Retinal pigment epithelial cell (primary cell): ENCODE measurements around the gene CCT8L2.
A peak's percentile ranks its signal among the peaks of the same experiment; 100 is the strongest.
"Not testable (repeated sequence)": the region's sequence is repeated elsewhere in the genome, so short reads cannot be mapped to it uniquely, and the experiment has no call there.

ENCODE experiments used
- DNase-seq: peaks from one replicate; pipeline ENCODE4 v3.0.0-alpha.2; 2010; ENCODE audit warnings: low read depth
- H3K4me3 ChIP-seq: 2 replicates; pipeline ENCODE4 v1.5.1; 2011; ENCODE audit warnings: mild to moderate bottlenecking, low read length, control low read depth, moderate library complexity
- CTCF ChIP-seq: conservative IDR thresholded peaks from 2 replicates; pipeline ENCODE4 v1.5.1; 2011; ENCODE audit warnings: low read depth, low read length, control low read depth, inconsistent platforms

CCT8L2 gene

GRCh38 chr22:16592710-16593109 is at the start of gene CCT8L2:
TSS of gene CCT8L2 (minus strand) at chr22:16592810. CDS start at chr22:16592550, 260 bp downstream.
- H3K4me3 ChIP-seq, DNase-seq: not testable (repeated sequence)

GRCh38 chr22:16635442-16635841 is 42.8 kb upstream of the CCT8L2 start:
- DNase-seq, H3K4me3 ChIP-seq: not testable (repeated sequence)

DNA sequence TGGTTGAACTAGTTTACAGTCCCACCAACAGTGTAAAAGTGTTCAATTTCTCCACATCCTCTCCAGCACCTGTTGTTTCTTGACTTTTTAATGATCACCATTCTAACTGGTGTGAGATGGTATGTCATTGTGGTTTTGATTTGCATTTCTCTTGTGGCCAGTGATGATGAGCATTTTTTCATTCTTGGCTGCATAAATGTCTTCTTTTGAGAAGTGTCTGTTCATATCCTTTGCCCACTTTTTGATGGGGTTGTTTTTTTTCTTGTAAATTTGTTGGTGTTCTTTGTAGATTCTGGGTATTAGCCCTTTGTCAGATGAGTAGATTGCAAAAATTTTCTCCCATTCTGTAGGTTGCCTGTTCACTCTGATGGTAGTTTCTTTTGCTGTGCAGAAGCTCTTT is 41.5 kb upstream of the CCT8L2 start:
- H3K4me3 ChIP-seq, DNase-seq: not testable (repeated sequence)

DNA sequence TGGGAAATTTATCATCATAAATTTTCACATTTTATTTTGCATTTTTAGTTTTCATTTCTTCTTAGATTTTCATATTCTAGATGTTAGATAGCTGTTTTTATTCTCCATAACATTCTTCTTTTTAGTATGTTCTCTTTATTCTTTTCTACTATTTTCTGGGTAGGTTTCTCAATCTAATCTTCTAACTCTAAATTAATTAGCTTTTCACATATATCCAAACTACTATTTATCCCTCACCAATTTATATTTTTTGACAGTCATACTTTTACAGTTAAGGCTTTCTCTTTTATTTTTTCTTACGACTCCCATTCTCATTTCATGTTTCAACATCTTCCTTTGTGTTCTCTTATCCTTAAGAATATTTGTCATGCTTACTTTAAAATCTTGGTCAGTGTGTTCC is 35.9 kb upstream of the CCT8L2 start:
- DNase-seq, H3K4me3 ChIP-seq: not testable (repeated sequence)

DNA sequence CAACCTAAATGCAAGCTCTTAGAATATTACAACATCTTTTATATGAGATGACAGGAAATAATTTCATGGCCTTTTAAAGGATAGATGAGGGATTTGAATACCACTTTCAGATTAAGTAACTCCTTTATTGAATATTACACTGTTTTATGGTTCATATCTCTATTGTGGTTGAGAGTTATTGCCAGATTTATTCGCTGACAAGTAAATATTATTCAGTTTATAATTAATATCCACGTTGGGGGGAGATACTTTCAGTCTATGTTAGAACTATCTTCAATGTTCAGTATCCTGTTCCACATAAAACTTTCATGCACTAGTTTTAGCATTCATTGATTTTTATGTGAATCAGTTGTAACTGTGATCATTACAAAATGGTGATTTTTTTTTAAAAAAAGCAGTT is 32.4 kb upstream of the CCT8L2 start:
- H3K4me3 ChIP-seq = not testable (repeated sequence)

GRCh38 chr22:16623595-16623994 is 31.0 kb upstream of the CCT8L2 start:
- not testable (repeated sequence) for H3K4me3 ChIP-seq, DNase-seq

More for the DNA sequence above, 32.4 kb upstream of the CCT8L2 start:
- not testable (repeated sequence) for DNase-seq

DNA sequence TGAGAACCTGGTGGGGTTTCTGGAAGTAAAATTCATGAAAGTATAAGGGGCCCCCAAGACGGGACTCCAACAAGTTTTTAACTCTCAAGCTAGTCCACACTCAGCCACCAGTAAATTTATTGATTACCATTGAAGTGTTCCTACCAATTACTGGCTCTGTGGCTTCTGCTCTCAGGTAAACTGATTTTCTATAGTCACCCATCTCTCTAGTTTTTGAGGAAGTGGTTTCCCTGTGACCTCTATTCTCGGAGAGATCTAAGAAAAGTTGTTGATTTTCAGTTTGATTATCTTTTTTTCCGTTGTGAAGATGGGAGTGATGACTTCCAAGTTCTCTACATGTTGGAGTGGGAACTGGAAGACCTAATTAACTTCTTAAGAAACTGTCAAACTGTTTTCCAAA is 24.9 kb upstream of the CCT8L2 start:
- DNase-seq, H3K4me3 ChIP-seq: not testable (repeated sequence)

GRCh38 chr22:16616390-16616938 is 23.9 kb upstream of the CCT8L2 start:
- H3K4me3 ChIP-seq, DNase-seq: not testable (repeated sequence)

DNA sequence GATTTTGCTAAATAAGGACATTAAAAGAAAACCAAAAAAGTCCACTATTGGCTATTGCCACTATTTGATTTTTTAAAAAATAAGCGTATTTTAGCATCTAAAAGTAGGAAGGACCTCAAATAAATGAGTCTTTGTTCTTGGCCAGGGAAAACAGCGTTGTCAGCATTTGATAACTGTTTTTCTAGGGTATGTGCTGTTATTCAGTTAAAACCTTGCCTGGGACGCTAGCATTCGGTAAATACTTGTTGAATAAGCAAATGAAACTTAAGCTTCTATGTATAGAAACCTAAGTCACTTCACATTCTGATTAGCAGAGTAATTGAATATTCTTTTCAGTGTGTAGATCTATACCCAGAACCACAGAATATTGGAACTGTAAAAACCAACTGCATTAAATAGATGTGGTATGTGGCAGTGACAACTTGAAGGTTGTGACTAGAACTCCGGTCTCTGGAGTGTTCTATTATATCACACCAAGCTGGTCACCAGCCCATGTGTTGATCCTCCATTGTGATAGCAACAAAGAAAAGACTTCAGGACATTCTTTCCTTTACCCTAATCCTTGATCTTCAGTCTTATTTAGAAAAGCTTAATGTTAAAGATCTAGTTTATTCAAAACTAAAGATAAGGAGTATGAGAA is 23.1 kb upstream of the CCT8L2 start:
- H3K4me3 ChIP-seq, DNase-seq: not testable (repeated sequence)

DNA sequence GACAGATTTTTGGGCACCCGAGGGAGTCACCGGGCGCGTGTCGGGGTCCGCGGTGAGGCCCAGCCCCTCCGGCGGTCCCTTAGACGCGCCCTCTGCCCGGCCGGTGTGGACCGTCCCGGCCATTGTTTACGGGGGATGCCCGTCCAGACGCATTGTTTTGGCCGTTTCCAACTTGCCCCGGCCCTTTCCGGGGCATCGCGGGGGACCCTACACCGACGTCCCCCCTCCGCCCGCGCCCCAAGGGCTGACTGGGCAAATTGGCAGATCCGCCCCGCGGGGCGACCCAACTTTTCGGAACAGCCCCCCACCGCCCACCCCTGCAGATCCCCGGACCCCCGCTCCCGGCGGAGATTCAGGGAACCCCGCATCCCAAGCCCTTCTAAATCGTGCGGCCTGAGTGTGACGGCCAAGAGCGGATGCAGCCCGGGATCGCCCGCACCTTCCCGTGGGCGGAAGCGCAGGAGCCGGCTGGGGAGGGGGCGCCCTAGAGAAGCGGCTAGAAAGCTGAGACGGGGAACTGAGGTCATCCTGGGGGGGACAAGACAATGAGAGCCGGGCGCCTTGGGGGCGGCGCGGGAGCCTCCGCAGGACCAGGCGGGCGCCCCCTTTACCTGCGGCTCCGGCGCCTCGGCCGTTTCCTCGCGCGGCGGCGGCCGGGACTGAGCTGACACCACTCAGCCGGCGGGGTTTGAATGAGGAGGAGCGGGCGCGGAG is 17.1 kb upstream of the CCT8L2 start:
- TF ChIP-seq CTCF = no peak
- DNase-seq = no peak
- H3K4me3 ChIP-seq = peak overlapping the region; percentile 51

GRCh38 chr22:16608931-16609330 is 16.3 kb upstream of the CCT8L2 start:
- DNase-seq = no peak
- no peak for TF ChIP-seq CTCF
- H3K4me3 ChIP-seq = peak overlapping the region; percentile 51

GRCh38 chr22:16604257-16604998 is 11.8 kb upstream of the CCT8L2 start:
- not testable (repeated sequence) for DNase-seq, H3K4me3 ChIP-seq

DNA sequence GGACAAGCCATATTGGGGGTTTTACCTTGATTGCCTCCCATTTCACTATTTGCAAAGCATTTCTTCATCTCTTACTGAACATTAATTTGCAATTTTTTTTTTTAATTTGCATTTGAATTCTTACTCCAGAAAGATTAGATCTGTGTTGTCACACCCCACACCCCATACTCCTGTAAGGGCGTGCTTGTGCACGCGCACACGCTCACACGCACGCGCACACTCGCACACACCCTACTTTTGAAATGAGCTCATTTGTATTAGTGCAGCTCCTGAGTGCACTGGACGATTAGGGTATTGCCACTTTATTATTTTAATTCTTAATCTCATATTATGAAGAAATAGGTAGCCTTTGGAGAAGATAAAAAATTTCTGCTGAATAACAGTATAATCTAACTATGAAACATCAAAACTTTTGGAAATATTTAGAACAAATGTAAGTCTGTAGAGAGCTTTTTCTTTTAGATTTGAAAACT is 11.2 kb upstream of the CCT8L2 start:
- peak overlapping the region; percentile 19 for H3K4me3 ChIP-seq
- DNase-seq = not testable (repeated sequence)
